ENCODE results near the gene SEMA4C.
"Not testable (repeated sequence)": the region's sequence is repeated elsewhere in the genome, so short reads cannot be mapped to it uniquely, and the experiment has no call there.

Gene SEMA4C

GRCh38 chr2:96863575-96864342, 6.1 kb downstream of the SEMA4C start:
- no peak for DNase-seq

- not testable (repeated sequence) for DNase-seq
These were observed 6.8 kb downstream of the SEMA4C start for GRCh38 chr2:96863056-96863455.

GRCh38 chr2:96861074-96861473, 8.8 kb downstream of the SEMA4C start:
- no peak for DNase-seq

- DNase-seq, result no peak
These were observed 9.5 kb downstream of the SEMA4C start for GRCh38 chr2:96860065-96861029.

GRCh38 chr2:96859681-96860064, 10.2 kb downstream of the SEMA4C start:
- DNase-seq, result no peak

GRCh38 chr2:96859099-96859649, 10.7 kb downstream of the SEMA4C start:
- DNase-seq, result no peak

- DNase-seq, result peak; percentile 98
These were observed 12.1 kb downstream of the SEMA4C start, which contains the start of gene ANKRD39 for GRCh38 chr2:96857667-96858372. ANKRD39 (minus strand) TSS chr2:96858016; CDS start chr2:96857987, 29 bp downstream.

- DNase-seq, result no peak
These were observed 12.9 kb downstream of the SEMA4C start for GRCh38 chr2:96856776-96857666.

GRCh38 chr2:96853321-96853720, 16.6 kb downstream of the SEMA4C start:
- DNase-seq, result no peak

- no peak for DNase-seq
These were observed 17.2 kb downstream of the SEMA4C start for GRCh38 chr2:96852667-96853066.

GRCh38 chr2:96848264-96848663, 21.6 kb downstream of the SEMA4C start:
- no peak for DNase-seq

GRCh38 chr2:96847586-96847985, 22.3 kb downstream of the SEMA4C start:
- no peak for DNase-seq

GRCh38 chr2:96846825-96847224, 23.1 kb downstream of the SEMA4C start:
- no peak for DNase-seq

GRCh38 chr2:96844405-96844808, 25.5 kb downstream of the SEMA4C start:
- no peak for DNase-seq

- DNase-seq, result no peak
These were observed 26.2 kb downstream of the SEMA4C start, which contains the start of gene ANKRD23 for GRCh38 chr2:96843538-96844268. ANKRD23 (minus strand) TSS chr2:96844021; CDS start chr2:96843992, 29 bp downstream.

GRCh38 chr2:96842600-96842999, 27.3 kb downstream of the SEMA4C start:
- no peak for DNase-seq

GRCh38 chr2:96841701-96842495, 28.0 kb downstream of the SEMA4C start:
- no peak for DNase-seq

GRCh38 chr2:96839875-96840850, 29.7 kb downstream of the SEMA4C start:
- DNase-seq, result no peak

Data from amniotic stem cell (primary cell).